Erythroblast (primary cell): Measurements from ENCODE around the gene SPAG17.

Source experiments
- GATA1 ChIP-seq: IDR thresholded peaks from 2 replicates; pipeline ENCODE4 v1.6.1; 2011; ENCODE audit warnings: low read depth, mild to moderate bottlenecking, control low read depth, low read length, moderate library complexity
- POLR2A ChIP-seq: IDR thresholded peaks from 2 replicates; pipeline ENCODE4 v1.6.1; 2011; ENCODE audit warnings: mild to moderate bottlenecking, low read length

GRCh38 chr1:118147522-118147921 lies 37.5 kb downstream of the SPAG17 start:
- TF ChIP-seq POLR2A (no peak), GATA1 (no peak)
